ENCODE results near the gene PANK1.

Gene PANK1

GRCh38 chr10:89543841-89544240 lies 101.2 kb downstream of the PANK1 start:
- Histone ChIP-seq H3K36me3 (replicated peaks; ENCODE audit: insufficient read depth, low read length) (no peaks in the 10 kb centered on the region), H4K20me1 (ENCODE audit: insufficient read depth, low read length) (no peaks in the 10 kb centered on the region), H3K9me3 (replicated peaks; ENCODE audit: insufficient read depth, low read length) (no peaks in the 10 kb centered on the region), H3K4me1 (ENCODE audit: low read length) (no peaks in the 10 kb centered on the region), H3K9me2 (replicated peaks; ENCODE audit: insufficient read depth, low read length) (no peaks in the 10 kb centered on the region), H3K27me3 (replicated peaks; ENCODE audit: insufficient read depth, low read length) (no peaks in the 10 kb centered on the region), H3K79me2 (ENCODE audit: low read length) (no peaks in the 10 kb centered on the region), H3K4me2 (ENCODE audit: low read depth, low read length) (no peak overlapping the region), H3K27ac (ENCODE audit: low read length) (no peak overlapping the region), H2AFZ (ENCODE audit: low read length) (no peak overlapping the region), H3F3A (ENCODE audit: insufficient read depth, low read length) (no peaks in the 10 kb centered on the region), H3K9ac (ENCODE audit: low read length) (no peak overlapping the region), H3K4me3 (ENCODE audit: low read length) (no peak overlapping the region)
- TF ChIP-seq EZH2phosphoT487 (IDR thresholded peaks at IDR 0.05; ENCODE audit: low read length) (no peak), CTCF (IDR thresholded peaks at IDR 0.05; ENCODE audit: low read length) (no peak), EZH2 (optimal IDR thresholded peaks at IDR 0.05; ENCODE audit: low read depth, low read length) (no peak)
- DNase-seq, result no peak

- no peak for DNase-seq
- no peak for TF ChIP-seq EZH2 (optimal IDR thresholded peaks at IDR 0.05; ENCODE audit: low read depth, low read length)
- no peak for TF ChIP-seq CTCF (IDR thresholded peaks at IDR 0.05; ENCODE audit: low read length)
- H3K9me2 ChIP-seq (replicated peaks; ENCODE audit: insufficient read depth, low read length), result no peaks in the 10 kb centered on the region
- no peak overlapping the region for H3K9ac ChIP-seq (ENCODE audit: low read length)
- no peak overlapping the region for H3K27ac ChIP-seq (ENCODE audit: low read length)
- no peak overlapping the region for H3K4me3 ChIP-seq (ENCODE audit: low read length)
- no peaks in the 10 kb centered on the region for H3K79me2 ChIP-seq (ENCODE audit: low read length)
- no peaks in the 10 kb centered on the region for H3K4me1 ChIP-seq (ENCODE audit: low read length)
- H3K9me3 ChIP-seq (replicated peaks; ENCODE audit: insufficient read depth, low read length), result no peaks in the 10 kb centered on the region
- no peak overlapping the region for H3K4me2 ChIP-seq (ENCODE audit: low read depth, low read length)
- no peaks in the 10 kb centered on the region for H3K36me3 ChIP-seq (replicated peaks; ENCODE audit: insufficient read depth, low read length)
- H3F3A ChIP-seq (ENCODE audit: insufficient read depth, low read length), result no peaks in the 10 kb centered on the region
- H4K20me1 ChIP-seq (ENCODE audit: insufficient read depth, low read length), result no peaks in the 10 kb centered on the region
- no peak overlapping the region for H2AFZ ChIP-seq (ENCODE audit: low read length)
- no peaks in the 10 kb centered on the region for H3K27me3 ChIP-seq (replicated peaks; ENCODE audit: insufficient read depth, low read length)
Observed at GRCh38 chr10:89540420-89540949, 104.6 kb downstream of the PANK1 start.

GRCh38 chr10:89537364-89537763 lies 107.7 kb downstream of the PANK1 start:
- Histone ChIP-seq H3K4me3 (ENCODE audit: low read length) (no peak overlapping the region), H3K9me2 (replicated peaks; ENCODE audit: insufficient read depth, low read length) (no peaks in the 10 kb centered on the region), H3K27me3 (replicated peaks; ENCODE audit: insufficient read depth, low read length) (no peaks in the 10 kb centered on the region), H3K4me2 (ENCODE audit: low read depth, low read length) (no peak overlapping the region), H3K9me3 (replicated peaks; ENCODE audit: insufficient read depth, low read length) (no peaks in the 10 kb centered on the region), H3K4me1 (ENCODE audit: low read length) (no peaks in the 10 kb centered on the region), H3F3A (ENCODE audit: insufficient read depth, low read length) (no peaks in the 10 kb centered on the region), H3K79me2 (ENCODE audit: low read length) (no peaks in the 10 kb centered on the region), H4K20me1 (ENCODE audit: insufficient read depth, low read length) (no peaks in the 10 kb centered on the region), H2AFZ (ENCODE audit: low read length) (no peak overlapping the region), H3K27ac (ENCODE audit: low read length) (no peak overlapping the region), H3K9ac (ENCODE audit: low read length) (no peak overlapping the region), H3K36me3 (replicated peaks; ENCODE audit: insufficient read depth, low read length) (no peaks in the 10 kb centered on the region)
- TF ChIP-seq CTCF (IDR thresholded peaks at IDR 0.05; ENCODE audit: low read length) (no peak), EZH2phosphoT487 (IDR thresholded peaks at IDR 0.05; ENCODE audit: low read length) (no peak), EZH2 (optimal IDR thresholded peaks at IDR 0.05; ENCODE audit: low read depth, low read length) (no peak)
- no peak for DNase-seq
